Midbrain (tissue), 1 donor: Measurements from ENCODE around the gene ZNF765.
A peak's percentile ranks its signal among the peaks of the same experiment; 100 is the strongest.
"Not testable (repeated sequence)": the region's sequence is repeated elsewhere in the genome, so short reads cannot be mapped to it uniquely, and the experiment has no call there.

Experiments
- DNase-seq: peaks from one replicate; lab custom pipeline; 2025; lab: John Stamatoyannopoulos, UW

Gene ZNF765

DNA sequence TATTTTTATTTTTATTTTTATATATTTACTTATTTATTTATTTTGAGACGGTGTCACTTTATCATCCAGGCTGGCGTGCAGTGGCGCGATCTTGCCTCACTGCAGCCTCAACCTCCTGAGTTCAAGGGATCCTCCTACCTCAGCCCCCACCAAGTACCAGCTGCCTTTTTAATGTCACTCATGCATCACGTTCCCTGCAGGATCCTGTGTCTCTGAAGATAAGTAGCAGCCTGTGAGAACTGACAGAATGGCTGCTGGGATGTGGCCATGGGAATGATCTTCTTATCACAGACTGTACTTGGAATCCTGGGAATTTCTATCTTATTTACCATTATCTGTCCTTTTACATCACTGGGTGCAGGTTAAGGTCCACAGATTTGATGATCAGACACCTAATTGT lies 27.6 kb downstream of the ZNF765 start:
- no peak for DNase-seq

DNA sequence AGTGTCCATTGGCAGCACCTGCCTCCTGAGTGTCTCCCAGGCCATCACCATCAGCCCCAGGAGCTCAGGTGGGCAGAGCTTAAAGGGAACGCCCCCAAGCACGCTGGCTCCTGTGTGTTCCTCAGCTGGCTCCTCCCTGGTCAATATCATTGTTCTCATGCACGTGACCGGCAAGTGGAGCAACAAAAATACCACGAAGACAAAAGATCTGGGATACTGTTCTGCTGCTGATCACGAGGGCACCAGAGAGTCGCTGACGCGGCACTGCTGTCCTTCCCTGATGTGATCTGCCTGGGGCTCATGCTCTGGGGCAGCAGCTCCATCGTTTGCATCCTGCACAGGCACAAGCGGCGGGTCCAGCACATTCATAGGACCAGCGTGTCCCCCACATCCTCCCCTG lies 28.1 kb downstream of the ZNF765 start:
- not testable (repeated sequence) for DNase-seq

DNA sequence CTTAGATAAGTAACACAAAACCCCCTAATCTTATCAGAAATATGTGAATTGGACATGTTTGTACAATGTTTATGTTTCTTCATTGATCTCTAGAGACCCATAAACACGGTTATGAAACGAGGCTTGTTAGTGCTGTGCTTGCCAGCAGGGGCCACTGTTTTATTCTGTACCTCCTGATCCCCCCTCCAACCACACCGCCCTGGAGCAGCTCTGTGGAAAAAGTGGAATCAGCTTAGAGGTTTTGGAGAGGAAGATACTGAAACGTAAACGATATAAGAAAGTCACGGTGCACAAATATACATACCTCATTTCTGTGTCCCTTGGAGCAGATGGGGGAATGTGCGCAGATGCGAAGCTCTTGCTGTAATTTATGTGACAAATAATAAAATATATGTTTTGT lies 28.7 kb downstream of the ZNF765 start:
- DNase-seq, result not testable (repeated sequence)

DNA sequence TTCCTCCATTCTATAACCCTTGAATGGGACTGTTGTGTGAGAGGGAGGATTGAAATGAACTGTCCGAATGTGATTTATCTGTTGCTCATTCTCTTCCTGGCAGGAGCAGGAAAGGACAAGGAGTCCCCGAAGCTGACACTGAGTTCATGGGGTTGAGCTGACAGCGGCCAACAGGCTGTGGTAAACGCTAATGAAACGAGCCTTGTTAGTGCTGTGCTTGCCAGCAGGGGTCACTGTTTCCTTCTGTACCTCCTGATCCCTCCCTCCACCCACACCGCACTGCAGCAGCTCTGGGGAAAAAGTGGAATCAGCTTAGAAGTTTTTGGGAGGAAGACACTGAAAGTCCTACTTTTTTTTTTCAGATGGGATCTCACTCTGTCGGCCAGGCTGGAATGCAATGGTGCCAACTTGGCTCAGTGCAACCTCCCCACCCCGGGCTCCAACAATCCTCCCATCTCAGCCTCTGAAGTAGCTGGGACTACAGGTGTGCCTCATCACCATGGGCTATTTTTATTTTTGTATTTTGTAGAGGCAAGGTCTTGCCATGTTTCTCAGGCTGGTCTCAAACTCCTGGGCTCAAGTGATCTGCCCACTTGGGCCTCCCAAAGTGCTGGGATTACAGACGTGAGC lies 30.1 kb downstream of the ZNF765 start:
- DNase-seq, result peak; percentile 82

DNA sequence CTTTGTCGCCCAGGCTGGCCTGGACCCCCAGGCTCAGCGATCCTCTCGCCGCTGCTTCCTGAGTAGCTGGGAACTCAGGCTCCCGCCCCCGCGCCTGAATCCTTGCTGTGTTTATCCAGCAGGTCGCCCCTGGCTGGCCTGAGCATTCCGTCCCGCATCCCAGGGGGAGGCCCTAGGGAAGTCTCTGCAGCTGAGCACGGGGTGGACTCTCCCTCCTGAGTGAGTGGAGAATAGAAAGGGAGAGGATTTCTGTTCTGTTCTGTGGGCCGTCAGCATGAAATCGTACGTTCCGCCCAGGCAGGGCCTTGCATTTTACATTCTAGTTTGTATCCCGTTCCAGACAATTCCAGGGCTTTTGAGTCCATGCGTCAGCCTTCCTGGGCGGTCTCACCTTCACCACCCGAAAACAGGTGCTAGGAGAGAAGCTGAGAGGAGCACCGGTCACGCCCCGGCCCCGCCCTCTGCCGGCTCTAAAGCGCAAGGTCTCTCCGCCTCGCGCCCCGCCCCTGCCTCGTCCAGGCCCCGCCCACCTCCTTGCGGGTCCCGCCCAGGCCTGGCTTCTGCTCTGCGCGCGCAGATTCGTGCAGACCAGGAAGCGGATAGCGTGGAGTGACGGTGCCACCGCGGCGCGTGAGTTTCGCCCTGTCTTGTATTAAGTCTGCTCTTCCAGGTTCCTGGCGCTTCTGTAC lies 36.6 kb downstream of the ZNF765 start, which contains the start of gene ZNF761:
TSS of gene ZNF761 (plus strand) at position 586 of the 689 bp plus-strand sequence. CDS start 15,285 bp downstream, outside the sequence.
- DNase-seq, result peak; percentile 93

DNA sequence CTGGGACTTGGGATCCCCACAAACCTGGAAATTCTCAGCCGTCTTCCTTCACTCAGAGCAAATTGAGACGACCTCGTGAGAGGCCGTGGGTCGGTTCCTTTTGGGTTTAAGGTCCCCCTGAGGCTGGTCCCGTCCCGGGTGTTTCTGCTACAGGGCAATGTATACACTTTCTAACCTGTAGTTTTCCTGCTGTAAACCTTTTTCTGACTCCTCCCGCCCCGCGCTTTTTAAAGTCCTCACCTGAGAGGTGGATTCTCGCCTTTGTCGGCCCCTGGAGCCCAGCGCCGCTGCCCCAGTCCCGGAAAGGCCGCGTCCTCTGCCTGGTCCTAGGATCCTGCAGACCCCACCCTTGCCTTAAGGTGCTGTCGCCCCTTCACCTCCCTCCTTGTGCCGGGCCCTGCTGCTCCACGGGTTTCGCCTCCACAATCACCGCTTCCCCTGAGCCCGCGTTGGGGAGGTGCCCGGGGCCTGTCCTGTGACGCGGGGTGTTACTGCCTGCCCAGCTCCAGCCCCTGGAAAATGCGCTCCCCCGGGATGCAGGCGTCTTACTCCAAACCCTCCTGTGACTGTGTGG lies 37.2 kb downstream of the ZNF765 start:
- no peak for DNase-seq

DNA sequence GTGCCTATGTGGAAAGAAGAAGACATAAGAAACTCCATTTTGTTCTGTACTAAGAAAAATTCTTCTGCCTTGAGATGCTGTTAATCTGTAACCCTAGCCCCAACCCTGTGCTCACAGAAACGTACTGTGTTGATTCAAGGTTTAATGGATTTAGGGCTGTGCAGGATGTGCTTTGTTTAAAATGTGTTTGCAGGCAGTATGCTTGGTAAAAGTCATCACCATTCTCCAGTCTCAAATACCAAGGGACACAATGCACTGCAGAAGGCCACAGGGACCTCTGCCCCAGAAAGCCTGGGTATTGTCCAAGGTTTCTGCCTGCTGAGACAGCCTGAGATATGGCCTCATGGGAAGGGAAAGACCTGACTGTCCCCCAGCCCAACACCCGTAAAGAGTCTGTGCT lies 48.9 kb downstream of the ZNF765 start:
- DNase-seq, result not testable (repeated sequence)

DNA sequence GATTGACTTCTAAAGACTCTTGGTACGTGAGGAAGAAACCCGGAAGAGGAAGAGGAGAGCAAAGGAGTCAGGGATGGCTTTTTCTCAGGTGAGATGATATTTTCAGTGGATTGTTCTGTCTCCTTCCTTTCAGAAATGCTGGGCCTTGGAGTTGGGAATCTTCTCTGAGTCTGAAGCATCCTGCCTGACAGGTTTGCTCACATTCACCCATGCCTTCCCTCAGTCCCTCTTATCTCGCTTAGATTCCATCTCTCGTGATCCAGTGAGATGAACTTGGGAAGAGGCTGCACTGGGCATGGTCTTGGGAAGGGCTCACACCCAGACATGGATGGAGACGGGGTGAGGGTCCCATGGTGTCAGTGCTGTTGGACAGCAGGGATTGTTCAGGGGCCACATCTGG lies 52.2 kb downstream of the ZNF765 start:
- not testable (repeated sequence) for DNase-seq

DNA sequence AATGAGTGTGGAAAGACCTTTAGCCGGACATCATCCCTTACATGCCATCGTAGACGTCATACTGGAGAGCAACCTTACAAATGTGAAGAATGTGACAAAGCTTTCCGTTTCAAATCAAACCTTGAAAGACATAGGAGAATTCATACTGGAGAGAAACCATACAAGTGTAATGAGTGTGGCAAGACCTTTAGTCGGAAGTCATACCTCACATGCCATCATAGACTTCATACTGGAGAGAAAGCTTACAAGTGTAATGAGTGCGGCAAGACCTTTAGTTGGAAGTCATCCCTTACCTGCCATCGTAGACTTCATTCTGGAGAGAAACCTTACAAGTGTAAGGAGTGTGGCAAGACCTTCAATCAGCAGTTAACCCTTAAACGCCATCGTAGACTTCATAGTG lies 60.9 kb downstream of the ZNF765 start:
- DNase-seq, result no peak

DNA sequence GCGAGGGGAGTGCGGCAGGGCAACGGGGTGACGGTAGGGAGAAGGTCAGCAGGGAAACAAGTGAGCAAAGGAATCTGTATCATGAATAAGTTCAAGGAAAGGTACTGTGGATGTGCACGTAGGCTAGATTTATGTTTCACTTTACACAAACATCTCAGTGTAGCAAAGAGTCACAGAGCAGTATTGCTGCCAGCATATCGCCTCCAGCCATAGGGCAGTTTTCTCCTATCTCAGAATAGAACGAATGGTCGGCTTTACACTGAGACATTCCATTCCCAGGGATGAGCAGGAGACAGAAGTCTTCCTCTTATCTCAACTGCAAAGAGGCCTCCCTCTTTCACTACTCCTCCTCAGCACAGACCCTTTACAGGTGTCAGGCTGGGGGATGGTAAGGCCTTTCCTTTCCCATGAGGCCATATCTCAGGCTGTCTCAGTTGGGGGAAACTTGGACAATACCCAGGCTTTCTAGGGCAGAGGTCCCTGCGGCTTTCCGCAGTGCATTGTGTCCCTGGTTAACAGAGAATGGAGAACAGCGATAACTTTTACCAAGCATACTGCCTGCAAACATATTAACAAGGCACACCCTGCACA lies 65.3 kb downstream of the ZNF765 start:
- DNase-seq, result not testable (repeated sequence)

DNA sequence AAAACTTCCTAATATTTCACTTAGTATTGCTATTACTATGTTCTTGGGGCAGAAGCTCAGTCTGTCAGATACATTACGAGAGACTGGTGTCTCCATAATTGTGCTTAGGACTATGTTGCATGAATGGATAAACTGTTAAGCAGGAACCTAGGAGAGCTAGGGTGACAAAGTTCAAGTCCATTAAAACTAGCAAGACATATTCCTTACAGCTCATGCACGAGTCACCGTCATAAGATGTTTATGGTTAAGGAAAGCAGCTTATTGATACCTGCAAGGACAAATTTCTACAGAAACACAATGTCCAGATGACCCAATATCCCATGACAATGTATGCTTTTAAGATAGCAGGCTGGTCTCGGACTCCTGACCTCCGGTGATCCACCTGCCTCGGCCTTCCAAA lies 66.9 kb downstream of the ZNF765 start:
- no peak for DNase-seq

DNA sequence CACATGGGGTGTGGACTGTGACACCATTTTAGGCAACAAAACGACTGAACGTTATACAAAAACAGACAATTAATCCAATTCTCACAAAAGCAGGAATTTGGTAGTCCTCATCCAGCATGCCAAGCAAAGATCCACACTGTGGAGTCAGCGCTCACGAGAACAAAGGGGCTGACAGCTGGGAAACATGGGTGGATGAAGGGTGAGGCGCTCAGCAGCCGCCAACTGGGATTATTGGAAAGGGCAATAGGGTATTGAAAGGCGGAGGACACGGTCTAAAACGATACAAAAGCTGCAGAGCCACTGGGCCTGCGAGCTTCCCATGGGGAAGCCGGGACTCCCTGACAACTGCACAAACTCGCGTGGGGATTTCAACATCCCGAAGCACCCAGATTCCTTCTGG lies 67.9 kb downstream of the ZNF765 start:
- no peak for DNase-seq

DNA sequence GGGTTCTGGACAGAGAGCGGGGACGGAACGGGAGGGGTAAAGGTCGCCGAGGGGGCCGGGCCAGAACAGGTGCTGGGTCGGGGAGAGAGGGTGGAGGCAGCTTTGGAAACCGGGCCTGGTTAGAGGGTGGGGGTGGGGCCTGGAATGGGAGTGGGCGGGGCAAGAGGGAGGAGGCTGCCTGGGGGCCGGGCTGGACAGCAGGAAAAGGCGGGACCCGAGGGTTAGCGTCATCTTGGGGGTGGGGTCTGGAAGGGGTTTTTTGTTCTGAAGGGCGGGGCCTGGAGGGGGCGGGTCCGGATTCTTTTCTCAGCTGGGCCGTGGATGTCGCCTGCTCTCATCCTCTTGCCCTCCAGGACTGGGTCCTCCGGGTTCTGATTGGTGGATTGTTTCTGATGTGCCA lies 68.3 kb downstream of the ZNF765 start:
- peak; percentile 90 for DNase-seq

DNA sequence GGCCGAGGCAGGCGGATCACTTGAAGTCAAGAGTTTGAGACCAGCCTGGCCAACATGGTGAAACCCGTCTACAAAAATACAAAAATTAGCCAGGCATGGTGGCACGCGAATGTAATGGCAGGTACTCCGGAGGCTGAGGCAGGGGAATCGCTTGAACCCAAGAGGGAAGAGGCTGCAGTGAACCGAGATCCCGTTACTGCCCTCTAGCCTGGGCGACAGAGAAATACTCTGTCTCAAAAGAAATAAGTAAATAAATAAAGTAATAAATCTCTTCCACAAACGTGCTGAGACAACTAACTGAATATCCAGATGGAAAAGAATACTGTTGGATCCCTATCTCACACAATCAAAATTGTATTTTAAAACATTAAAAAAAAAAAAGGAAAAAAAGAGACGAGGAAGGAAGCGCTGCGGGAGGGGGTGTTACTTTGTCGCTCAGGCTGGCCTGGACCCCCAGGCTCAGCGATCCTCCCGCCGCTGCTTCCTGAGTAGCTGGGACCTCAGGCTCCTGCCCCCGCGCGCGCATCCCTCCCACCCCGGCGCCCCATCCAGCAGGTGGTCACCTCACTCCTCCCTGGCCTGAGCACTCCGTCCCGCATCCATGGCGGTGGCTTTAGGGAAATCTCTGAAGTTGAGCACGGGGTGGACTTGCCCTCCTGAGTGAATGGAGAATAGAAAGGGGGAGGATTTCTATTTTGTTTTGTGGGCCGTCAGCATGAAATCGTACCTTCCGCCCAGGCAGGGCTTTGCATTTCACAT lies 72.0 kb downstream of the ZNF765 start:
- DNase-seq, result no peak

DNA sequence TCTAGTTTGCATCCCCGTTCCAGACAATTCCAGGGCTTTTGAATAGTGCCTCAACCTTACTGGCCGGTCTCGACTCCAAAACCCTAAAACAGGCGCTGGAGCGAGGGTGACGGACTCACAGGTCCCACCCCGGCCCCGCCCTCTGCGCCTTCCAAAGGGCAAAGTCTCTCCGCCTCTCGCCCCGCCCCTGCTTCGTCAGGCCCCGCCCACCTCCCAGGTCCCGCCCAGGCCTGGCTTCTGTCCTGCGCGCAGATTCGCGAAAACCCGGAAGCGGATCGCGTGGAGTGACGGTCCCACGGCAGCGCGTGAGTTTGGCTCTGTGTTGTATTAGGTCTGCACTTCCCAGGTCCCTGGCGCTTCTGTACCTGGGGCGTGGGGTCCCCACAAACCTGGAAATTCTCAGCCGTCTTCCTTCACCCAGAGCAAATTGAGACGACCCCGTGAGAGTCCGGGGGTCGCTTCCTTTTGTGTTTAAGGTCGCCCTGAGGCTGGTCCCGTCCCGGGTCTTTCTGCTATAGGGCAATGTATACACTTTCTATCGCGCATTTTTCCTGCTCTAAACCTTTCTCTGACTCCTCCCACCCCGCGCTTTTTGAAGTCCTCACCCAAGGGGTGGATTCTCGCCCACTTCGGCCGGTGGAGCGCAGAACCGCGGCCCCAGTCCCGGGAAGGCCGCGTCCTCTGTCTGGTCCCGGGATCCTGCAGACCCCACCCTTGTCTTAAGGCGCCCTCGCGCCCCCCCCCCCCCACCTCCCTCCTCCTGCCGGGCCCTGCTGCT lies 72.7 kb downstream of the ZNF765 start, which contains the start of gene ZNF813:
TSS of gene ZNF813 (plus strand) at position 249 of the 778 bp plus-strand sequence. CDS start 16,090 bp downstream, outside the sequence.
- DNase-seq, result peak; percentile 90

DNA sequence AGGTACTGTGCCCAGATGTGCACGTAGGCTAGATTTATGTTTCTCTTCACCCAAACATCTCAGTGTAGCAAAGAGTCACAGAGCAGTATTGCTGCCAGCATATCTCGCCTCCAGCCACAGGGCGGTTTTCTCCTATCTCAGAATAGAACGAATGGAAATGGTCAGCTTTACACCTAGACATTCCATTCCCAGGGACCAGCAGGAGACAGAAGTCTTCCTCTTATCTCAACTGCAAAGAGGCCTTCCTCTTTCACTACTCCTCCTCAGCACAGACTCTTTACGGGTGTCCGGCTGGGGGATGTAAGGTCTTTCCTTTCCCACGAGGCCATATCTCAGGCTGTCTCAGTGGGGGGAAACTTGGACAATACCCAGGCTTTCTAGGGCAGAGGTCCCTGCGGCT lies 73.7 kb downstream of the ZNF765 start:
- not testable (repeated sequence) for DNase-seq

DNA sequence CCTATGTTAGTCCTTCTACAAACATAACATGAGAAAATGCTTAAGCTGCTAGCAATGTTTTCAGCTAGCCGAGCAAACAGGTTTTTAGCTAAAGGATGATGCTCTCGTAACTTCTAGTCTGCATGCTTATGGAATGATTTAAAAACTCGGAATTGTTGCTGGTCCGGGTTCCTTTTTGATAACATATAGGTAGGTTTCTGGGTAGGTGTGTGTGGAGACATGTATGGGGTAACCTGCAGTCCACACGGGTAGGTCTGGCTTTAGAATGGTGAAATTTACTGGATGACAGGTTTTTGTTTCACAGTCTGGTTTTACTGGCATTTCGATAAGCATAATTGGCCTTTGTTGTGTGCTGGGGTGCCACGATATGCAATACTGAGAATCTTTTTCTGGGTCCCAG lies 77.0 kb downstream of the ZNF765 start:
- no peak for DNase-seq

DNA sequence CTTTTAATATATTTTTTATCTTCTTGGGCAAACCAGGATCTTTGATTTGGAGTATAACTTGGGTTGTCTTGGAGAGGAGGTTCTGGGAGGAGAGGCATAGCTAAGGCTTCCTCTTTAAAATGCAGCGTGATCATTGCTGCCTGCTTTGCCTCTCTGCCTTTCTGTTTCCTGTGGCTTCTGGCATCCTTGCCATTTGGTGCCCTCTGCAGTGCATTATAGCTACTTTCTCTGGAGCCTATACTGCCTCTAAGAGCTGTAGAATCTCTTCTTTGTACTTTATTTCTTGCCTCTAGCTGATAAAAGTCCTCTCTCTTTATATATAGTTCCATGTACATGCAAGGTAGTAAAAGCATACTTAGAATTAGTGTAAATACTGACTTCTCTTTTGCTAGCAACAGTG lies 79.9 kb downstream of the ZNF765 start:
- DNase-seq, result not testable (repeated sequence)

DNA sequence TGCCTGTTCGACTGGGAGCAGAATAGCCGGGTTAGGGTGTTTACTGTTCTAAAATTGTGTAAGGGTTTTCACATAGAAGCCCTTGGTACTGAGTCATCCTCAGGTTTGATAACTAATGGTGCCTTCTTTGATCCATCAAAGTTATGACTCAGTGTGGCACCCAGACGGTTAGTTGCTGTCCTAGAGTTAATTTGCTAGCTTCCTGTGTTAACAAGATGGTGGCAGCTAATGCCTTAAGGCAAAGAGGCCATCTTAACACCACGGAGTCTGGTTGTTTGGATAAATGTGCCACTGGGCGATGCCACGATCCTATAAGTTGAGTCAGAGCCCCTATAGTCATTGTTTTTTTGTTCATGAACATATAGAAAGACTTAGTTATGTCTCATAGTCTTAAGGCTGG lies 80.5 kb downstream of the ZNF765 start:
- not testable (repeated sequence) for DNase-seq
